ENCODE data around the gene BLOC1S6. TPM values are rescaled to one million over a fixed set of nuclear protein-coding genes. Genes with fewer than 3 reads are reported as not detected.

The BLOC1S6 gene
- polyA plus RNA-seq, 2 of the 4 experiments (the other 2 are of a cell fraction): 19.0 to 30.9 TPM

DNA sequence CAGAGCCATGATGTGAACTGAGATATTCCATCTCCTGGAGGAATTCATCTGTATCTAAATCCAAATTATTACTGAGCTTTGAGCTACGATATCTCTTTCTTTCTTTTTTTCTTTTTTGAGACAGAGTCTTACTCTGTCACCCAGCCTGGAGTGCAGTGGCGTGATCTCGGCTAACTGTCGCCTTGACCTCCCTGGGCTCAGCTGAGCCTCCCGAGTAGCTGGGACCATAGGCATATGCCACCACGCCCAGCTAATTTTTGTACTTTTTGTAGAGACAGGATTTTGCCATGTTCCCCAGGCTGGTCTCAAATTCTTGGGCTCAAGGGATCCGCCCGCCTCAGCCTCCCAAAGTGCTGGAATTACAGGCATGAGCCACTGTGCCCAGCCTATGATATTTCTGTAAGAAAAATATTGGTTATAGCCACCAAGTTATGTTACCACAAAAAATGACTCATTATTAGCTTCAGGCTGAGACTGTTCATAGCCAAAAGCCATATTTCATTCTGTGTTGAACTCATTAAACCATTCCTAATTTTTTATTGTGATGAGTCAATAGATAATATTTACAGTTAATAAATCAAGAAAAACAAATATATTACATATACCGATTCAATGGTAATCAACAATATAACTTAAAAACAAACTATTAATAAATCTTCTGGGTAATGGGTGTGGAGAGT is 37.5 kb upstream of the BLOC1S6 start:
- ChIA-PET CTCF (no interaction called here), POLR2A (no interaction called here)
- TF ChIP-seq, protein P1, sequence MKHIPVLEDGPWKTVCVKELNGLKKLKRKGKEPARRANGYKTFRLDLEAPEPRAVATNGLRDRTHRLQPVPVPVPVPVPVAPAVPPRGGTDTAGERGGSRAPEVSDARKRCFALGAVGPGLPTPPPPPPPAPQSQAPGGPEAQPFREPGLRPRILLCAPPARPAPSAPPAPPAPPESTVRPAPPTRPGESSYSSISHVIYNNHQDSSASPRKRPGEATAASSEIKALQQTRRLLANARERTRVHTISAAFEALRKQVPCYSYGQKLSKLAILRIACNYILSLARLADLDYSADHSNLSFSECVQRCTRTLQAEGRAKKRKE (CRISPR knock-in tag; IDR thresholded peaks at IDR 0.05; ENCODE audit: low read depth): no peak
- TF ChIP-seq RNF2 (IDR thresholded peaks at IDR 0.05; ENCODE audit: borderline replicate concordance, low read depth) (no peak), SMC3 (IDR thresholded peaks at IDR 0.05) (no peak), CHD4 (IDR thresholded peaks at IDR 0.05; ENCODE audit: borderline replicate concordance) (no peak), PHF8 (IDR thresholded peaks at IDR 0.05; ENCODE audit: borderline replicate concordance, low read depth) (no peak), BHLHE40 (IDR thresholded peaks at IDR 0.05; ENCODE audit: low read depth, low read length) (no peak), CEBPB (IDR thresholded peaks at IDR 0.05) (no peak), FOXS1 (CRISPR knock-in tag; IDR thresholded peaks at IDR 0.05) (no peak), ZC3H11A (IDR thresholded peaks at IDR 0.05) (no peak), HOXB13 (CRISPR knock-in tag; IDR thresholded peaks at IDR 0.05; ENCODE audit: low read depth) (no peak), POLR2AphosphoS2 (conservative IDR thresholded peaks at IDR 0.05; ENCODE audit: low read length) (no peak), RARB (CRISPR knock-in tag; IDR thresholded peaks at IDR 0.05) (no peak), JUN (IDR thresholded peaks at IDR 0.05) (no peak)
- TF ChIP-seq, protein P2, sequence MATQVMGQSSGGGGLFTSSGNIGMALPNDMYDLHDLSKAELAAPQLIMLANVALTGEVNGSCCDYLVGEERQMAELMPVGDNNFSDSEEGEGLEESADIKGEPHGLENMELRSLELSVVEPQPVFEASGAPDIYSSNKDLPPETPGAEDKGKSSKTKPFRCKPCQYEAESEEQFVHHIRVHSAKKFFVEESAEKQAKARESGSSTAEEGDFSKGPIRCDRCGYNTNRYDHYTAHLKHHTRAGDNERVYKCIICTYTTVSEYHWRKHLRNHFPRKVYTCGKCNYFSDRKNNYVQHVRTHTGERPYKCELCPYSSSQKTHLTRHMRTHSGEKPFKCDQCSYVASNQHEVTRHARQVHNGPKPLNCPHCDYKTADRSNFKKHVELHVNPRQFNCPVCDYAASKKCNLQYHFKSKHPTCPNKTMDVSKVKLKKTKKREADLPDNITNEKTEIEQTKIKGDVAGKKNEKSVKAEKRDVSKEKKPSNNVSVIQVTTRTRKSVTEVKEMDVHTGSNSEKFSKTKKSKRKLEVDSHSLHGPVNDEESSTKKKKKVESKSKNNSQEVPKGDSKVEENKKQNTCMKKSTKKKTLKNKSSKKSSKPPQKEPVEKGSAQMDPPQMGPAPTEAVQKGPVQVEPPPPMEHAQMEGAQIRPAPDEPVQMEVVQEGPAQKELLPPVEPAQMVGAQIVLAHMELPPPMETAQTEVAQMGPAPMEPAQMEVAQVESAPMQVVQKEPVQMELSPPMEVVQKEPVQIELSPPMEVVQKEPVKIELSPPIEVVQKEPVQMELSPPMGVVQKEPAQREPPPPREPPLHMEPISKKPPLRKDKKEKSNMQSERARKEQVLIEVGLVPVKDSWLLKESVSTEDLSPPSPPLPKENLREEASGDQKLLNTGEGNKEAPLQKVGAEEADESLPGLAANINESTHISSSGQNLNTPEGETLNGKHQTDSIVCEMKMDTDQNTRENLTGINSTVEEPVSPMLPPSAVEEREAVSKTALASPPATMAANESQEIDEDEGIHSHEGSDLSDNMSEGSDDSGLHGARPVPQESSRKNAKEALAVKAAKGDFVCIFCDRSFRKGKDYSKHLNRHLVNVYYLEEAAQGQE (IDR thresholded peaks at IDR 0.05): no peak
- TF ChIP-seq, protein P3, sequence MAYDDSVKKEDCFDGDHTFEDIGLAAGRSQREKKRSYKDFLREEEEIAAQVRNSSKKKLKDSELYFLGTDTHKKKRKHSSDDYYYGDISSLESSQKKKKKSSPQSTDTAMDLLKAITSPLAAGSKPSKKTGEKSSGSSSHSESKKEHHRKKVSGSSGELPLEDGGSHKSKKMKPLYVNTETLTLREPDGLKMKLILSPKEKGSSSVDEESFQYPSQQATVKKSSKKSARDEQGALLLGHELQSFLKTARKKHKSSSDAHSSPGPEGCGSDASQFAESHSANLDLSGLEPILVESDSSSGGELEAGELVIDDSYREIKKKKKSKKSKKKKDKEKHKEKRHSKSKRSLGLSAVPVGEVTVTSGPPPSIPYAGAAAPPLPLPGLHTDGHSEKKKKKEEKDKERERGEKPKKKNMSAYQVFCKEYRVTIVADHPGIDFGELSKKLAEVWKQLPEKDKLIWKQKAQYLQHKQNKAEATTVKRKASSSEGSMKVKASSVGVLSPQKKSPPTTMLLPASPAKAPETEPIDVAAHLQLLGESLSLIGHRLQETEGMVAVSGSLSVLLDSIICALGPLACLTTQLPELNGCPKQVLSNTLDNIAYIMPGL (CRISPR knock-in tag; IDR thresholded peaks at IDR 0.05; ENCODE audit: borderline replicate concordance): no peak
- TF ChIP-seq, protein P4, sequence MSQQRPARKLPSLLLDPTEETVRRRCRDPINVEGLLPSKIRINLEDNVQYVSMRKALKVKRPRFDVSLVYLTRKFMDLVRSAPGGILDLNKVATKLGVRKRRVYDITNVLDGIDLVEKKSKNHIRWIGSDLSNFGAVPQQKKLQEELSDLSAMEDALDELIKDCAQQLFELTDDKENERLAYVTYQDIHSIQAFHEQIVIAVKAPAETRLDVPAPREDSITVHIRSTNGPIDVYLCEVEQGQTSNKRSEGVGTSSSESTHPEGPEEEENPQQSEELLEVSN (IDR thresholded peaks at IDR 0.05; ENCODE audit: borderline replicate concordance, low read depth): no peak
- TF ChIP-seq, protein P5, sequence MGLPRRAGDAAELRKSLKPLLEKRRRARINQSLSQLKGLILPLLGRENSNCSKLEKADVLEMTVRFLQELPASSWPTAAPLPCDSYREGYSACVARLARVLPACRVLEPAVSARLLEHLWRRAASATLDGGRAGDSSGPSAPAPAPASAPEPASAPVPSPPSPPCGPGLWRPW (IDR thresholded peaks at IDR 0.05): no peak
- no peak for ATAC-seq
- no peaks in the 10 kb centered on the region for H3K4me1 ChIP-seq
- H3K4me2 ChIP-seq: no peak overlapping the region
- 74% methylated on average over 9 of the region's 9 CpGs for WGBS (ENCODE audit: missing lambda C conversion rate)
- no peaks in the 10 kb centered on the region for H3K9me3 ChIP-seq
- DNase-seq (ENCODE audit: low read depth in 1 of 2, low spot score in 1 of 2): no peak
- FAIRE-seq: no peak
- H3K4me3 ChIP-seq: no peak overlapping the region
- no peak overlapping the region for H3K27ac ChIP-seq

DNA sequence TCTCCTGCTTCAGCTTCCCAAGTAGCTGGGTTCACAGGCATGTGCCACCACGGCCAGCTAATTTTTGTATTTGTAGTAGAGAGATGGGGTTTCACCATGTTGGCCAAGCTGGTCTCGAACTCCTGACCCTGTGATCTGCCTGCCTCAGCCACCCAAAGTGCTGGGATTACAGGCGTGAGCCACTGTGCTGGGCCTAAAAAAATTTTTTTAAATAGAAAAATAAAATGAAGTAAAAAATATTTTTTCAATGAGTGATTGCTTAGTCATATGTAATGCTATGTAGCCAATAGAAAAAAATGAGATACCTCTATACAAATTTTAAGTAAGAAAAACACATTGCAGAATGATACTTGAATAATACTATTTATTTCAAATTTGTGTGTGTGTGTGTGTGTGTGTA is 36.7 kb upstream of the BLOC1S6 start:
- H3K4me2 ChIP-seq: no peak overlapping the region
- H3K4me1 ChIP-seq: no peaks in the 10 kb centered on the region
- DNase-seq (ENCODE audit: low read depth in 1 of 2, low spot score in 1 of 2): no peak
- POLR2A ChIA-PET: no interaction called here
- no peaks in the 10 kb centered on the region for H3K9me3 ChIP-seq
- no peak for ATAC-seq
- WGBS (ENCODE audit: missing lambda C conversion rate): 70% methylated on average over 3 of the region's 3 CpGs
- no peak overlapping the region for H3K27ac ChIP-seq
- H3K4me3 ChIP-seq: no peak overlapping the region
- no peak for FAIRE-seq
- CTCF ChIA-PET: no interaction called here
- TF ChIP-seq, protein P6, sequence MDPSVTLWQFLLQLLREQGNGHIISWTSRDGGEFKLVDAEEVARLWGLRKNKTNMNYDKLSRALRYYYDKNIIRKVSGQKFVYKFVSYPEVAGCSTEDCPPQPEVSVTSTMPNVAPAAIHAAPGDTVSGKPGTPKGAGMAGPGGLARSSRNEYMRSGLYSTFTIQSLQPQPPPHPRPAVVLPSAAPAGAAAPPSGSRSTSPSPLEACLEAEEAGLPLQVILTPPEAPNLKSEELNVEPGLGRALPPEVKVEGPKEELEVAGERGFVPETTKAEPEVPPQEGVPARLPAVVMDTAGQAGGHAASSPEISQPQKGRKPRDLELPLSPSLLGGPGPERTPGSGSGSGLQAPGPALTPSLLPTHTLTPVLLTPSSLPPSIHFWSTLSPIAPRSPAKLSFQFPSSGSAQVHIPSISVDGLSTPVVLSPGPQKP (IDR thresholded peaks at IDR 0.05; ENCODE audit: low read depth, low read length): no peak
- TF ChIP-seq ESRRA (IDR thresholded peaks at IDR 0.05; ENCODE audit: borderline replicate concordance, low read length): no peak
- TF ChIP-seq, protein P1 (CRISPR knock-in tag; IDR thresholded peaks at IDR 0.05; ENCODE audit: low read depth): no peak
- no peak for TF ChIP-seq POLR2AphosphoS2 (conservative IDR thresholded peaks at IDR 0.05; ENCODE audit: low read length)
- no peak for TF ChIP-seq JUNB (IDR thresholded peaks at IDR 0.05)
- TF ChIP-seq FOSL2 (IDR thresholded peaks at IDR 0.05): no peak
- TF ChIP-seq FOSL2 (CRISPR knock-in tag; IDR thresholded peaks at IDR 0.05): no peak
- no peak for TF ChIP-seq EP300 (IDR thresholded peaks at IDR 0.05)
- no peak for TF ChIP-seq HEYL (CRISPR knock-in tag; IDR thresholded peaks at IDR 0.05)
- TF ChIP-seq, protein P4 (IDR thresholded peaks at IDR 0.05; ENCODE audit: borderline replicate concordance, low read depth): no peak
- no peak for TF ChIP-seq ZFP36 (IDR thresholded peaks at IDR 0.05; ENCODE audit: borderline replicate concordance, partially characterized antibody)
- no peak for TF ChIP-seq SREBF2 (IDR thresholded peaks at IDR 0.05)
- no peak for TF ChIP-seq RCOR1 (IDR thresholded peaks at IDR 0.05; ENCODE audit: low read depth, low read length)
- TF ChIP-seq POLR2A (IDR thresholded peaks at IDR 0.05; ENCODE audit: low read length): no peak

Measured in A549 (cell line).